GM12875 (cell line): ENCODE data around the gene DGKI.

Experiments
- H3K4me3 ChIP-seq: one replicate; pipeline ENCODE4 v1.5.1; 2011; ENCODE audit warnings: low read depth, low read length, control low read depth
- CTCF ChIP-seq: IDR thresholded peaks from 2 replicates; pipeline ENCODE4 v1.5.1; 2011; ENCODE audit warnings: low read depth, mild to moderate bottlenecking, control low read depth, inconsistent platforms, low read length, moderate library complexity, borderline replicate concordance; ENCODE audit not compliant: insufficient read depth

DGKI gene

GRCh38 chr7:137804836-137805235 is 41.9 kb downstream of the DGKI start:
- H3K4me3 ChIP-seq: no peak overlapping the region
- no peak for TF ChIP-seq CTCF

- no peak for TF ChIP-seq CTCF
- H3K4me3 ChIP-seq: no peak overlapping the region
Measured at GRCh38 chr7:137801491-137801890, 45.3 kb downstream of the DGKI start.

GRCh38 chr7:137801003-137801402 is 45.8 kb downstream of the DGKI start:
- H3K4me3 ChIP-seq: no peak overlapping the region
- no peak for TF ChIP-seq CTCF

- H3K4me3 ChIP-seq: no peak overlapping the region
- no peak for TF ChIP-seq CTCF
Measured at GRCh38 chr7:137798073-137798763, 48.6 kb downstream of the DGKI start.

GRCh38 chr7:137795211-137795610 is 51.6 kb downstream of the DGKI start:
- H3K4me3 ChIP-seq: no peak overlapping the region
- no peak for TF ChIP-seq CTCF

- TF ChIP-seq CTCF: no peak
- no peak overlapping the region for H3K4me3 ChIP-seq
Measured at GRCh38 chr7:137791930-137792329, 54.8 kb downstream of the DGKI start.

GRCh38 chr7:137790828-137791227 is 55.9 kb downstream of the DGKI start:
- no peak for TF ChIP-seq CTCF
- H3K4me3 ChIP-seq: no peak overlapping the region
